Kidney epithelial cell (primary cell): ENCODE measurements around the gene TNFSF9. TPM values are rescaled to one million over a fixed set of nuclear protein-coding genes. Genes with fewer than 3 reads are reported as not detected.
"Not testable (repeated sequence)": the region's sequence is repeated elsewhere in the genome, so short reads cannot be mapped to it uniquely, and the experiment has no call there.

ENCODE experiments used
- DNase-seq: peaks from one replicate; pipeline ENCODE4 v3.0.0-alpha.2; 2010; ENCODE audit warnings: low read depth
- H3K27me3 ChIP-seq: 2 replicates; pipeline ENCODE4 v1.6.0; 2011; ENCODE audit warnings: low read length; ENCODE audit not compliant: control insufficient read depth, insufficient read depth
- H3K36me3 ChIP-seq: 2 replicates; pipeline ENCODE4 v1.5.1; 2011; ENCODE audit warnings: low read length; ENCODE audit not compliant: control insufficient read depth, insufficient read depth
- H3K4me3 ChIP-seq: 2 replicates; pipeline ENCODE4 v1.5.1; 2011; ENCODE audit warnings: low read depth, mild to moderate bottlenecking, control low read depth, low read length
- total RNA-seq: library from RNA; depleted of rRNA; stranded (reverse); fragments of >200 nt; gene quantifications from 2 replicates; pipeline ENCODE4 v1.2.3, GENCODE V29; 2015
- TF ChIP-seq, protein P1 (sequence below): IDR thresholded peaks from 2 replicates; pipeline ENCODE4 v1.5.1; 2011; ENCODE audit warnings: mild to moderate bottlenecking, moderate library complexity, low read length, control low read depth, inconsistent platforms; ENCODE audit not compliant: insufficient read depth, poor library complexity, severe bottlenecking

The TNFSF9 gene
- total RNA-seq, 1 donor from 2014 or later = 8.9 TPM

DNA sequence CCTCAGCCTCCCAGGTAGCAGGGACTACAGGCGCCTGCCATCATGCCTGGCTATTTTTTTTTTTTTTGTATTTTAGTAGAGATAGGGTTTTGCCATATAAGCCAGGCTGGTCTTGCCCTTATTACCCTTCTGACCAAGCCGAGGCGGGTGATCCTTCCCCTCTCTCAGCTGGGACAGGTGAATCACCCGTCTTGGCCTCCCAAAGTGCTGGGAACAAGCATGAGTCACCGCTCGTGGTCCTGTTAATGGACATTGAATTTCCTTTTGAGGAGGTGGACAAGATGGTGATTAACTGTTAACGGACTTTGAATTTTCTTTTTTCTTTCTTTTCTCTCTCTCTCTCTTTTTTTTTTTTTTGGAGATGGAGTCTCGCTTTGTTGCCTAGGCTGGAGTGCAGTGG lies 49.5 kb downstream of the TNFSF9 start:
- peak; percentile 94 for DNase-seq
- no peaks in the 10 kb centered on the region for H3K27me3 ChIP-seq
- no peaks in the 10 kb centered on the region for H3K36me3 ChIP-seq
- TF ChIP-seq, protein P1, sequence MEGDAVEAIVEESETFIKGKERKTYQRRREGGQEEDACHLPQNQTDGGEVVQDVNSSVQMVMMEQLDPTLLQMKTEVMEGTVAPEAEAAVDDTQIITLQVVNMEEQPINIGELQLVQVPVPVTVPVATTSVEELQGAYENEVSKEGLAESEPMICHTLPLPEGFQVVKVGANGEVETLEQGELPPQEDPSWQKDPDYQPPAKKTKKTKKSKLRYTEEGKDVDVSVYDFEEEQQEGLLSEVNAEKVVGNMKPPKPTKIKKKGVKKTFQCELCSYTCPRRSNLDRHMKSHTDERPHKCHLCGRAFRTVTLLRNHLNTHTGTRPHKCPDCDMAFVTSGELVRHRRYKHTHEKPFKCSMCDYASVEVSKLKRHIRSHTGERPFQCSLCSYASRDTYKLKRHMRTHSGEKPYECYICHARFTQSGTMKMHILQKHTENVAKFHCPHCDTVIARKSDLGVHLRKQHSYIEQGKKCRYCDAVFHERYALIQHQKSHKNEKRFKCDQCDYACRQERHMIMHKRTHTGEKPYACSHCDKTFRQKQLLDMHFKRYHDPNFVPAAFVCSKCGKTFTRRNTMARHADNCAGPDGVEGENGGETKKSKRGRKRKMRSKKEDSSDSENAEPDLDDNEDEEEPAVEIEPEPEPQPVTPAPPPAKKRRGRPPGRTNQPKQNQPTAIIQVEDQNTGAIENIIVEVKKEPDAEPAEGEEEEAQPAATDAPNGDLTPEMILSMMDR = no peak
- H3K4me3 ChIP-seq = no peak overlapping the region

DNA sequence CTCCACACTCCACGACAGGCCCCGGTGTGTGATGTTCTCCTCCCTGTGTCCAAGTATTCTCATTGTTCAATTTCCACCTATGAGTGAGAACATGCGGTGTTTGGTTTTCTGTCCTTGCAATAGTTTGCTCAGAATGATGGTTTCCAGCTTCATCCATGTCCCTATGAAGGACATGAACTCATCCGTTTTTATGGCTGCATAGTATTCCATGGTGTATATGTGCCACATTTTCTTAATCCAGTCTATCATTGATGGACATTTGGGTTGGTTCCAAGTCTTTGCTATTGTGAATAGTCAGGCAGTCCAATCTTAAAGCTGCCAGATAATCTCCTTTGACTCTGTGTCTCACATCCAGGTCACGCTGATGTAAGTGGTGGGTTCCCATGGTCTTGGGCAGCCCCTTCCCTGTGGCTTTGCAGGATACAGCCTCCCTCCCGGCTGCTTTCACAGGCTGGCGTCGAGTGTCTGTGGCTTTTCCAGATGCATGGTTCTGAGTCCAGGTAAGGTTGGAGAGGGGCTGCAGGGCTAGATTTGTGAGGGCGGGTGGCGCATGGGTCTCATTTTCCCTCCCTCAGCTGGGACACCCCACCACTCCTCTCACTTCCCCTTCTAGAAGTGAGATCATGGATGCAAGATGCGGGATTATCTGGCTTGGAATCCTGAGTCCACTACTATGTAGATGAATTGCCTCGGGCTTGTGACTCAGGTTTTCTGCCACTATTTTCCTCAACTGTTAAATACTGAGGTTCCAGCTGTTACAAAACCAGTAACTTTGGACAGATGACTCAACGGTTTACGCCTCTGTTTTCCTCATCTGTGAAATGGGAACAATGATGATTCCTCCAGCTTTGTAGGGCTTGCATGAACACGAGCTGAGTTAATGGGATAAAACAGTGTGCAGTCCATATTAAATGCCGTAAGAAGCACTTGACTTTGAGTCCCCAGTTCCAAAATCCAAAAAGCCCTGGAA lies 52.0 kb downstream of the TNFSF9 start:
- not testable (repeated sequence) for H3K27me3 ChIP-seq, H3K4me3 ChIP-seq, H3K36me3 ChIP-seq, DNase-seq

Other genes with a start within 250 kb of the TNFSF9 start
- gene ACER1, start 197.4 kb upstream of the TNFSF9 start, total RNA-seq = not detected in 2 replicates
- 137 and 142 TPM in 2 replicates for gene CLPP, start 169.5 kb upstream of the TNFSF9 start, total RNA-seq
- 55.1 and 69.7 TPM in 2 replicates for gene ALKBH7, start 158.2 kb upstream of the TNFSF9 start, total RNA-seq
- gene PSPN, start 155.1 kb upstream of the TNFSF9 start, total RNA-seq = 1.5 TPM in 2 replicates
- gene GTF2F1, start 137.9 kb upstream of the TNFSF9 start, total RNA-seq = 48.7 and 51.3 TPM in 2 replicates
- 175 and 211 TPM in 2 replicates for gene KHSRP, start 106.2 kb upstream of the TNFSF9 start, total RNA-seq
- not detected in 2 replicates for gene SLC25A41, start 97.3 kb upstream of the TNFSF9 start, total RNA-seq
- 68.6 and 87.7 TPM in 2 replicates for gene SLC25A23, start 71.2 kb upstream of the TNFSF9 start, total RNA-seq
- gene CRB3, start 66.8 kb upstream of the TNFSF9 start, total RNA-seq = 84.5 and 87.8 TPM in 2 replicates
- gene DENND1C, start 49.2 kb upstream of the TNFSF9 start, total RNA-seq = 1.6 and 4.6 TPM in 2 replicates
- gene TUBB4A, start 28.7 kb upstream of the TNFSF9 start, total RNA-seq = 1.3 and 4.0 TPM in 2 replicates
- gene CD70, start 60.1 kb downstream of the TNFSF9 start, total RNA-seq = 16.0 and 21.4 TPM in 2 replicates
- gene TNFSF14, start 139.1 kb downstream of the TNFSF9 start, total RNA-seq = not detected in 2 replicates
- gene C3, start 189.6 kb downstream of the TNFSF9 start, total RNA-seq = 58.5 and 61.8 TPM in 2 replicates
- 59.9 and 66.6 TPM in 2 replicates for gene GPR108, start 206.6 kb downstream of the TNFSF9 start, total RNA-seq
- gene TRIP10, start 208.7 kb downstream of the TNFSF9 start, total RNA-seq = 31.2 and 35.2 TPM in 2 replicates
- gene SH2D3A, start 236.4 kb downstream of the TNFSF9 start, total RNA-seq = 40.0 and 45.8 TPM in 2 replicates
- 0.27 and 0.50 TPM in 2 replicates for gene VAV1, start 241.7 kb downstream of the TNFSF9 start, total RNA-seq